Activated T-cell treated with anti-CD3 and anti-CD28 coated beads for 48 hours (primary cell): Measurements from ENCODE around the gene VAV1.
A peak's percentile ranks its signal among the peaks of the same experiment; 100 is the strongest.
"Not testable (repeated sequence)": the region's sequence is repeated elsewhere in the genome, so short reads cannot be mapped to it uniquely, and the experiment has no call there.

Source experiments
- DNase-seq: peaks from one replicate; pipeline ENCODE4 v3.0.0-alpha.2; 2020; ENCODE audit warnings: low read depth

Gene VAV1

GRCh38 chr19:6761053-6761676 lies 11.3 kb upstream of the VAV1 start:
- DNase-seq = no peak

GRCh38 chr19:6762253-6762797 lies 10.2 kb upstream of the VAV1 start:
- not testable (repeated sequence) for DNase-seq

GRCh38 chr19:6765738-6766356 lies 6.7 kb upstream of the VAV1 start:
- no peak for DNase-seq

- no peak for DNase-seq
These were observed 6.0 kb upstream of the VAV1 start for GRCh38 chr19:6766357-6767080.

- DNase-seq = no peak
These were observed 5.5 kb upstream of the VAV1 start for GRCh38 chr19:6767081-6767356.

DNA sequence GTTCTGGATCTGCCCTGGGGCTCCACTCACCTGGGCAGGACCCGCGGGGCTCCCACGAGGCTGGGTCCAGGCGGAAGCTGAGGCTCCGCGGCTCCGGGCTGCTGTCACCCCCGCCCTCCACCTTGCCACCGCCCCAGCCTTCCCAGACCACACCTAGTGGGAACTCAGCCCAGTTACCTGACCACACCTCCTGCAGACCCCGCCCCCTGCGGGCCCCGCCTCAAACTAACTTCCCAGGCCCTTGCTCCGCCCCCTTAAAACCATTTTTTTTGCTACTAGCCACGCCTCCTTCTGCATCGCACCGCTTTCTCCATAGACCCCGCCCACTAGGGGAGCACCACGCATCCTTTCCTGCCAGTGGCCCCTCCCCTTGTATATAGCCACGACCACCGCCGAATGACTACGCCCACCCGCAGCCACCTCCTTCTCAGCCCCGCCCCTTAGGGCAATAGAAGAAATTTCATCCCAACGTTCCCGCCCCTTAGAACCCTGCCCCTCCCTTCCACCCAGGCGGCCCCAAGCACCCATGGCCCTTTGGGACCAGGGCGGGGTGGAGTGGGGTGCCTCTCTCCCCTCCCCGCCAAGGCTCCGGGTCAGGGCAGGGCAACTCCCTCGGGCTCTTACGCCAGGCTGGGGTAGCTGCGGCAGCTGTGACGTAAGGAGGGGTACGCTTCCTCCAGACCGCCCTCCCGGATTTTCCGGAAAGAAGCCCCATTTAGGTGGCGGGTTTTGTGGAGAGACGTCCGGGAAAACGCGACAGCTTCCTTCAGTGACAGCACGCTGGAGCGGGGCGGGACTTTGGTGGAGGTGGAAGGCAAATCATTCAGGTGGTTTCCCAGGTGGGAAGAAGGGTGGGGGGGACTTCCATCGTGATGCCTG lies 4.9 kb upstream of the VAV1 start, which contains the start of gene SH2D3A:
TSS of gene SH2D3A (minus strand) at position 79 of the 879 bp plus-strand sequence. CDS start 3,687 bp downstream, outside the sequence.
- peak; percentile 88 for DNase-seq

- DNase-seq = no peak
These were observed 4.2 kb upstream of the VAV1 start for GRCh38 chr19:6768236-6768785.

GRCh38 chr19:6769006-6769619 lies 3.4 kb upstream of the VAV1 start:
- DNase-seq = no peak

DNA sequence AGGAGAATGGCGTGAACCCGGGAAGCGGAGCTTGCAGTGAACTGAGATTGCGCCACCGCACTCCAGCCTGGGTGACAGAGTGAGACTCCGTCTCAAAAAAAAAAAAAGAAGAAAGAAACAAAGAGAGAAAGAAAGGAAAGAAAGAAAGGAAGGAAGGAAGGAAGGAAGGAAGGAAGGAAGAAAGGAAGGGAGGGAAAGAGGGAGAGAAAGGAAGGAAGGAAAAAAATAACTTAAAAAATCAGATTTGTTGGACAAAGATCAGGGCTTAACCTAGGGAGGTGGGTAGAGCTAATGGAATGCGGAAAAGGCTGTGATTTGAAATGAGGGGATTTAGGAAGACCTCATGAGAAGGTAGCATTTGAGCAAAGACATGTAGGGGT lies 870 bp upstream of the VAV1 start:
- DNase-seq = not testable (repeated sequence)

GRCh38 chr19:6772866-6773322 lies 386 bp downstream of the VAV1 start:
- no peak for DNase-seq

- peak; percentile 58 for DNase-seq
These were observed 919 bp downstream of the VAV1 start for GRCh38 chr19:6773323-6773931.

DNA sequence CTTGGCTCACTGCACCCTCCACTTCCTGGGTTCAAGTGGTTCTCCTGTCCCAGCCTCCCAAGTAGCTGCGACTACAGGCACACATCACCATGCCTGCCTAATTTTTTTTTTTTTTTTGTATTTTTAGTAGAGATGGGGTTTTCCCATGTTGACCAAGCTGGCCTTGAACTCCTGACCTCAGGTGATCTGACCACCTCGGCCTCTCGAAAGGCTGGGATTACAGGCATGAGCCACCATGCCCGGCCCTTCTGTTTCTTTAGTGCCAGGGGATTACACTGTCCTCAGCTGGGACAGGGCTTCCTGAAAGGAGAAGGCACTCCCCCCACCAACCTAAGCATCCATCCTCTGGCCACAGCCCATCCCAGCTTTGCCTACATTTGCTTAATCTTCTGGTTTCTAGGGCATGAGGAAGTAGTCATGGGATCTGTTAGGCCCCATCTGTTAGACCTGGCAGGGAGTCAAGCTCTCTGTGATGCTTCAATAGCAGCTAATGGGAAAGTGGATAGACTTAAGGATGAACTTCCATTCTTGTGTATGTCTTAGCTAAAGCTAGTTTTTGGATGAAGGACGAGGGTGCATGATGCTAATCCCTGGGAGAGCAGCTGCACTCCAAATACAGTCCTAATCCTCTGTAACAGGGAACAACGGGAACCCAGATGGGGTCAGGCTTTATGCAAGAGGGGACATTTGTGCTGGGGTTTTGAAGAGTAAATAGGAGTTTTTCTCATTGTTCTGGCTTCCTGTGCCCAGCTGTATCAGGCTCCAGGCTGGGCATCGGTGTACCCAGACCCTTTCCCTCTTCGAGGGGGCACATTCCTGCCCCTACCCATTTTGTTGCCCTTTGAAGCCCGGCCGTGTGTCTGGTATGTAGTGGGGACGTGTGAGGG lies 2.6 kb downstream of the VAV1 start:
- DNase-seq = no peak

- not testable (repeated sequence) for DNase-seq
These were observed 3.5 kb downstream of the VAV1 start for GRCh38 chr19:6776045-6776444.

GRCh38 chr19:6776999-6777398 lies 4.5 kb downstream of the VAV1 start:
- no peak for DNase-seq

- no peak for DNase-seq
These were observed 4.9 kb downstream of the VAV1 start for GRCh38 chr19:6777434-6777833.

- no peak for DNase-seq
These were observed 5.9 kb downstream of the VAV1 start for GRCh38 chr19:6778386-6778785.

DNA sequence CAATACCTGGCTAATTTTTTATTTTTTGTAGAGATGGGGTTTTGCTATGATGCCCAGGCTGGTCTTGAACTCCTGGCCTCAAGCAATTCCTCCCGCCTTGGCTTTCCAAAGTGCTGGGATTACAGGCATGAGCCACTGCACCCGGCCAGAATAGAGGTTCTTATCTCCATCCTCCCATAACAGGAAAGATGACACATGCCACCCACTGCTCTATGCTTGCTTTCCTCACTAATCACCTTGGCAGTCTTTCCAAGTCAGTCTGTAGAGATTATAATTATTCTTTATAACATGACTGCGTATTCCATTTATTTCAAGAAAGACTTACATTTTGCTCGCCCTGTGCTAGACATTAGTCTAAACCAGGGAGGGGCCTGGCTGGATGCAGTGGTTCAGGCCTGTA lies 6.7 kb downstream of the VAV1 start:
- no peak for DNase-seq

DNA sequence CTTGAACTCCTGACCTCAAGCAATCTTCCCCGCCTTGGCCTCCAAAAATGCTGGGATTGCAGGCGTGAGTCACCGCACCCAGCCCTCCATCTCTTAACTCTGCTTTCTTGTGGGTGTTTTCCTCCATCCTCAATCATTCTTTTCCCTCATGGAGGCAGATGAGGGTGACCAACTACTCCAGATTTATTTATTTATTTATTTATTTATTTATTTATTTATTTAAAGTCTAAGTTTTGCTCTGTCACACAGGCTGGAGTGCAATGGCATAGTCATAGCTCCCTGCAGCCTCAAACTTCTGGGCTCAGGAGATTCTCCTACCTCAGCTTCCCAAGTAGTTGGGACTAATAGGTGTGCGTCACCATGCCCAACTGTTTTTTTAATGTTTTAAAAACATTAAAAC lies 14.9 kb downstream of the VAV1 start:
- DNase-seq = no peak

- no peak for DNase-seq
These were observed 16.4 kb downstream of the VAV1 start for GRCh38 chr19:6788896-6789295.
